HG03342 (cell line): ENCODE data around the gene FSD2.

ENCODE experiments used
- ATAC-seq: cut with Tn5 transposase; IDR thresholded peaks from one replicate; pipeline ENCODE4 v1.9.1; 2021; ENCODE audit warnings: mild to moderate bottlenecking, moderate library complexity; ENCODE audit not compliant: unreplicated experiment

FSD2 gene, protein sequence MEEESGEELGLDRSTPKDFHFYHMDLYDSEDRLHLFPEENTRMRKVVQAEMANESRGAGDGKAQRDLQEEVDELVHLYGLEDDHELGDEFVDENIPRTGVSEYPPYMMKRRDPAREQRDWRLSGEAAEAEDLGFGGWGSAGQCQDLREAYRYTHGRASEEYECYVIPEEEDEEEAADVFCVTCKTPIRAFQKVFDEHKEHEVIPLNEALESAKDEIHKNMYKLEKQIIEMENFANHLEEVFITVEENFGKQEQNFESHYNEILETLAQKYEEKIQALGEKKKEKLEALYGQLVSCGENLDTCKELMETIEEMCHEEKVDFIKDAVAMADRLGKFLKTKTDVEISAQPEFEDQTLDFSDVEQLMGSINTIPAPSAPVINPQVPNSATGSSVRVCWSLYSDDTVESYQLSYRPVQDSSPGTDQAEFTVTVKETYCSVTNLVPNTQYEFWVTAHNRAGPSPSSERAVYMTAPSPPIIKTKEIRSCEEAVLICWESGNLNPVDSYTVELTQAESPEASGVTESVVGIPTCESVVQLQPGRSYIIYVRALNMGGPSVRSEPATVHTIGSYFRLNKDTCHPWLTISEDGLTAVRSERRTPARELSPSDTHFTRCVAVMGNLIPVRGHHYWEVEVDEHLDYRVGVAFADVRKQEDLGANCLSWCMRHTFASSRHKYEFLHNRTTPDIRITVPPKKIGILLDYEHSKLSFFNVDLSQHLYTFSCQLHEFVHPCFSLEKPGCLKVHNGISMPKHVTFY

DNA sequence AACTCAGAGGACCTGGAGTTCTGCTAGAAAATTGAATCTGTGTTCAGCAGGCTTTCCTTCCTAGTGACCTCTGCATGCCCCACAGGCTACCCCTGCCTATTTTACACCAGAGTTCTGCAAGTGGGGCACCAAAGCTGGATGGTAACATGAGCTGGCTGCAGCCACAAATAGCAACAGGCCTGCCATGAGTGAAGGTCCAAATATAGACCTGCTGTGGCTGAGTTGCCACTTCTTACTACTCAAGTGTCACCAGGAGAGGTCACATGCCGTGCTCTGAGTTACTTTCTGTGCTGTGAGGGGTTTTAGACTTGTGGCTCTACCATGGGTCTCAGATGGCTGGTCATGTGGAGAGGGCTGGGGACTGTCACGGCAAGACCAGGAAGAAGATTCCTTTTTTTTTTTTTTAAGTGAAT, at the start of gene FSD2:
TSS of gene FSD2 (minus strand) at position 76 of the 413 bp plus-strand sequence. CDS start 18,679 bp downstream, outside the sequence.
- ATAC-seq, result peak; percentile 54

DNA sequence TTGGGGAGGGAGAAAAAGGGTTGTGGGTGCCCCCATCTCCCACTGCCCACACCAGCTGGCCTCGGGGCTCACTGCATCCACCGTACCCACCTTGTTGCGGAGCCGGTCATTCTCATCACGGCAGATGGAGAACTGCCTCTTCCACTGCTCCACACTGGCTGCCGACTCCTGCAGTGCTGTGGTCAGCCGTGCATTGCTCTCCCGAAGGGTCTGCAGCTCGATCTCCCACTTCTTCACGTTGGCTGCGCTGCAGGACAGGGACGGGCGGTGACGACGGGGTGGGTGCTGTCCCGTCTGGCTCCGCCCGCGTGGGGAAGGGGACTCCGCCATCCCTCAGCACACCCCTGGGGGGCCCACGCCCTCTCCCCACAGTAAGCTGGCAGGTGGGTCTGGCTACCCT, 48.7 kb upstream of the FSD2 start:
- ATAC-seq, result no peak

DNA sequence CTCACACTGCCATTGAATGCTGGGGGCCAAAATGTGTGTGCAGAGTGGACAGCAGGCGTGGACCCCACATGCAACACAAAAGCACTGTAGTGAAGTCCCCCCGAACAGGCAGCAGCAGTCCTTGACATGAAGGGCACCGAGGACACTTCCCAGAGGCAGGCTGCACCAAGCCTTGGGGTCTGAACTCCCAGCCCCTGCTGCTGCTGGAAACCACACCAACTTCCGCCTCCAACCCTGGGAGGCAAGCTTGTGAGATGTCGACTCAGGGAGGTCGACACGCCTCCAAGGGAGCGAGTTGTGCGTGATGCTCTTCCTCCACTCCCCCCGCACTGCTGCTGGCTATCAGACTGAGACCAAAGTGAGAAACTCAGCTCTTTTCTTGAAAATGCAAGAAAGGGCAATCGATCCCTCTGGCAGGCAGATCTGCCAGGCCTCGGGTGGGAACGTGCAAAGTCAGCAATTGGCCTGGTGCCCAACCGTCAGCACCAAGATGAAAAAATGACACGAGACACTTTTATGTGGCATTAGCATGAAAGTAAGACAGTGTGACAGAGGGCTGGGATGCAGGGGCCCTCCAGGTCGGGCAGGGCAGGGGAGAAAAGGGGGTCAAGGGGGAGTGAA, 47.2 kb upstream of the FSD2 start:
- ATAC-seq, result no peak

DNA sequence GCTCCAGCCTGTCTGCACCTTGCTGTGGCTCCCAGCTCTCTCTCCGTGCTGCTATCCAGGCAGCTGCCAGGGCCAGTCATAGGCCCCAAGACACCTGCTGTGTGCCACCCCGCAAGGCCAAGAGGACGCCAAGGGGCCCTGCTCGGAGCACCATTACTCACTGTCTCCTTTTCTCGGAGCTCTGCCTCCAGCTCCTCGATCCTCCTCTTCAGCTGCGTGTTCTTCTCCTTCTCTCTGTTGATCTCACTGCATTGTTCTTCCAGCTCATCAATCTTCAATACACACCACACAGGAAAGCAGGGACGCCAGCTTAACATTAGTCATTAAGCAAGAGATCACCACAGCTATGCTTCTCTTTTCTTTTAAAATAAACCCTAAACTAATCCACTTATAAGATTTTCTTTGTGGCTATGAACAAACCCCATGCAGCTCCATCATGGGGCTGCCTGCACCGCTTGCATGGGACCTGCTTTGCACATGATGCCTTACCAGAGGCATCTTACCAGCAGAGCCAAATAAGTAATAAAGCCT, 46.2 kb upstream of the FSD2 start:
- ATAC-seq, result no peak

DNA sequence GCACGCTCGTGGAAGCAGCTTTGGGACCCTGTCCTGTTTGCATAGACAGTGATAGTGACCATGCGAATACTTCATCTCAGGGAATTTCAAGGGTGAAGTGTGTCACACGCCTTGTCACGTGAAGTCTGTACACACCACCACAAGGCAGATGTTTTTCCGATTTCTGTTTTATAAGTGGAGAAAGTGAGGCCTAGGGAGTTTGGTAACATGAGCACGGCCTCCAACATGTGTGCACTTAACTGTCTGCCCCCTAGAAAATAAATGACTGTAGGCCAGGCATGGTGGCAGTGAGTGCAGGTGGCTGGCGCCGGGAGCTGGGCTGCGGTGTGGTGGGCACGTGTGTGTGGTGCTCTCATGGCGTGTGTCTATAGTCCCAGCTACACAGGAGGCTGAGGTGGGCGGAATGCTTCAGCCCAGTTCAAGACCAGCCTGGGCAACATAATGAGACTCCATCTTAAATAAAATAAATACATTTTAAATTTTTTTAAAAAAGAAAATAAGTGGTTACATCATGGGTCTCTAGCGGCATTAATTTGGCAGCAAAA, 45.5 kb upstream of the FSD2 start:
- no peak for ATAC-seq

DNA sequence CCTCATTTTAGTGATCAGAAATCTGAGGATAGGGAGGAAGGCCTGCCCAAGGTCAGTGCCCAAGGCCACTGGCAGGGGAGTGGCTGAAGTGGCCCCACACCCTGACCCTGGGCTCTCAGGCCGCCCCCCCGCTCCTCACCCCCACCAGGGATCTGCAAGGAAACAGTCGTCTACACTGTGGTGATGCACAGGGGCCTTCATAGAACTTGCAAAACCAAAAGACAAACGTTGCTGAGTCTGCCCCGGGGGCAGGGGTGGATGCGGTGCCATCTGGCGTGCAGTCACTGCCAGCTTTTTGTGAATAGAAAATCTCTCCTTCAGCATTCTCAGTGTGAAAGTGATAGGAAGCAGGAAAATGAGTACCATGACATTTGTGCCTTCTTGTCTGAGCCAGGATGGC, 44.9 kb upstream of the FSD2 start:
- no peak for ATAC-seq

DNA sequence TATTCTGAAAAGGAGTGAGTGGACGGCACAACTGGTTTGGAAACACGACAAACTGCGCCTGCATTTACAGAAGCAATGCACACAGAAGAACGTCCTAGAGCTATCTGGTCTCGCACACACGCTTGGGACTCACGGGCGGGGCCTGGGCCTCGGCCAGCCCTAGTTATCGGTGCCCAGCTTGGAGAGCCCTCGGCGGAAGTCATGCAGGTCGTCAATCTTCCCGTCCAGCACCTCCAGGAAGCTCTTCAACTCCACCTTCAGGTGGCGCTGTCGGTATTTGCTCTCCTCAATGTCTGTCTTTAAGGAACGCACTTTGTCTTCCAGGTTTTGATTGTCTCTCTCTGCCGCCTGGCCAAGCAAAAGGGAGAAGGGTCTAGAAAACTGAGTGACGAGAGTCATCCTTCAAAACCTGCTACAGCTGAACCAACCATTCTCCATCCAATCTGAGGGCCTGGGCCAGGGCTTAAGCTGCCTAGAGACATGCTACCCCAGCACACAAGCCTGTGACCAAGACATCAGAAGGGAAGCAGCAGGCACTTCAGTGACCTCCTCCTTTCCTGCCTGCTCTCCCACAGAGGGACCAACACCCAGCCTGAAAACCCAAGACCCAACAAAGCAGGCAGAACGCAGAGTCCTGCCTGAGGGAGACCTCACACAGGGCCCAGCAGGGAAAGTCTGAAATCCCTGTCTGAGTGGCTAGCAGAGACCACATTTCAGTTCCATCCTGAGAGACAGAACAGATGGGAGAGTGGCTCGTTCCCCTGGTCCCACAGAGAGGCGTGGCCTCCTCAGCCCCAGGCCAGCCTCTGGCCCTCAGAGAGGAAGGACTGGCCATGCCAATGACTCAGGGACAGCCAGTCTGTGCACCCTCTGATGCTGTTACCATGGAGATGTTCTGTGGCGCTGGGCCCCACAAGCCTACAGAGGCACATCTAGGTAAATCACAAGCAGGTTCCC, 44.0 kb upstream of the FSD2 start:
- no peak for ATAC-seq

DNA sequence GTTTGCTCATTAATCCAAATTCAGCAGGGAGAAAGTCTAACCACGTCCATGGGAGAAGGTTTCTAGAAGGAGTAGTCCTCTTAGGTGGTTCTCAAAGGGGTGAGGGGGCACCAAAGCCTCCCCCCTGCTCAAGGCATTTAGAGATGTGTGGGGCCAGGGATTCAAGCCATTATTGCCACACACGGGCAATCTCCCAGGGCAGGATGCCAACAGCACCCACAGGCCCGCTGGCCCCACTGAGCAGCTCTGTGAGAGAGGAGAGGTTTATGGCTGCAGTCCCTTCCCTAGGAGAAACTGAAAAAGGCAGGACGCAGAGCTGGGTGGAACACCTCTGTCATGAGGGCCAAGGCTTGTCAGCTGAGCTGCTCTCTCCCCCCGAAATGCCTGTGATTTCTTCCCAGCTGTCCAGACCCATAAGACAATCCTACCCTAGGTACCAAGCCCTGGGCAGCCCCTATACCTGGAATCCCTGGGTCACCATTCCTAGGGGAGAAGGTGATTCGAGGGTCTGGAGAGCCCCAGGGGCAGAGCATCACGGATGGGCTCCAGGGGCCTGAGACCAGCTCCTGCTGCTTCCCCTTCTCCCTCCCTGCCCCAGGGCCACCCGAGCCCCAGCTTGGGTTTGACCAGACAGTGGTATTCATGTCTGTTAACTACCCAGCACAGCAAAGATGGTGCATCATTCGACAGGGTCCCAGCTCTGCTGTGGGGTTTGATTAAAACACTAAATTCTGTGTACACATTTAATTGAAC, 42.5 kb upstream of the FSD2 start:
- ATAC-seq, result no peak

DNA sequence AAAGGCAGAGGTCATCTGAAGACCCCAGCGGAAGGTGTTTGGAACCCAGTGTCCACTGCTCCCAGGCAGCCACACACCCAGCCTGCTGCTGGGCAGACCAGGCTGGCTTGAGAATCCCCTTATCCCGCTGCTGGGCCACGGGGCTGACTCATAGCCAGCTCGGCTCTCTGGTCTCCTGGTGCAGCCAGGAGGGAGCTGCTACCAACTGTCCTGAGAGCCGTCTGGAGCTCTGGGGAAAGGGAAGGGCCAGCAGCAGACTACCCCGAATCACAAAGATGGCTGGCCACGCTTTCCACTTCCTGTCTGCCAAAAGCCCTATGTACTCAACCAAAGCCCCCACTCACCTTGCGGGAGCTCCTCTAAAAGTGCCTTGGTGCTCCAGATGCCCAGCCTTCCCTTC, 41.8 kb upstream of the FSD2 start:
- no peak for ATAC-seq

DNA sequence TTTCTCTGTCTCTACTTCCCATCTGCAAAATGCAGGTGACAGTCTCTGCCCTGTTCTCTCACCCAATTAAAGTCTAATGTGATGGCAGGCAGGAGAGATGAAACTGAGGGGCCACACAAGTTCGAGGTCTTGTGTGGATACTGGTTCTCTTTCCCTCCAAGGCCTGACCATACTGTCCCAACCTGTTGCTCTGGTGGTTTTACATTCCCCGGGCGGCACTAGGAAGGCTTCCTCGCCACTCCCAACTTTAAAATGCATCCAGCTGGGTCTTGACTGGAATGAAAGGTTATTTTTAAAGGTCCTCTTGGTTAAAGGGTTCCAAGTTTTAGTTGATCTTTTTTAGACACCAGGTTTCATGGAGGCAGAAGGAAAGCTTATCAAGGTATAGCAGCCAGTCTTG, 40.8 kb upstream of the FSD2 start:
- ATAC-seq, result no peak

DNA sequence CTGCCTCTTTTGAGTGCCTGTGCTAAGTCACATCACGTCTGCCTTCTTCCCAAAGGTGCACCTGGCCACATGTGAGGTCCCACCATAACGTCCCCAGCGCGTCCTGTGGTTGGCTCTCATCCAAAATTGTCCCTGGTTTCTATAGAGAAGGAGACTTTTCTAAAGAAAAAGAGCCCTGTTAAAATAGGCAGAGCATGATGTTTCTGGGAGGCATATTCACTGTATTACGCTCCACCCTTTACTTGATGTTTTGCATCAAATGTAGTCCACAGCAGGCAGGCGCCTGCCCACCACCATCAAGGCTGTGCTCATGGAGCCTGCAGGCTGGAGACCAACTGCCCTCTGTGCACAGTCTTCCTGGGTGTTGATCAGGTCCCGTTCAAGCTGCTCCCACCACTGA, 39.8 kb upstream of the FSD2 start:
- no peak for ATAC-seq

DNA sequence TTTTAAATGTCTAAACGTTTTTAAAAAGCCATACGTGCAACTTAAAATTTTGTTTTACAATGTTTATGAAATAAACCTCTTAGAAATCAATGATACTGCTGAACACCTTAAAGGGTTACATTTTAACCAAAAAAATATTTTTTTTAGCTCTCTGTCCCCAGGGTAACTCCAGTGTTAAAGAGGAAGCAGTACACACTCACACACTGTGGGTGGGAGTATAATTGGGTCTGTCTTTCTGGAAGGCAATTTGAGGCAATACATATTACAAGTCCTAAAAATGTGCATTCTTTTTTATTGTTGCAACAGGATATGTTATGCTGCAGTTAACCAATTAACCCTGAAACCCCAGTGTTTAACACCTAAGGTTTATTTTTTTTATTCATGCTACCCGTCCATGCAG, 37.7 kb upstream of the FSD2 start:
- ATAC-seq, result no peak

DNA sequence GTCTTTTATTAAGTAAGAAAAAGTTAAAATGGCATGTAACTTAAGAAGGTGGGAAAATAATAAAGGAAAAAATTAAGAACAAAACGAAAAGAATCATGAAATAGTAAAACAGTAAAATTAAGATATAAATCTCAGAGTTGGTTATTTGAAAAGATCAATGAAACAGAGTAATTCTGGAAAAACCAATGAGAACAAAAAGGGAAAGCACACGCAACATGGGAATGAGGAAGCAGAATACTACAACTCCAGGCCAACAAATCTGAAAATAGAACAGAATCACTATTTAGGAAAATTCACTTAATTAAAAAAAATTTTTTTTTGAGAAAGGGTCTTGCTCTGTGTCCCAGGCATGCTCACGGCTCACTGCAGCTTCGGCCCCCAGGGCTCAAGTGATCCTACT, 34.3 kb upstream of the FSD2 start:
- ATAC-seq, result no peak

DNA sequence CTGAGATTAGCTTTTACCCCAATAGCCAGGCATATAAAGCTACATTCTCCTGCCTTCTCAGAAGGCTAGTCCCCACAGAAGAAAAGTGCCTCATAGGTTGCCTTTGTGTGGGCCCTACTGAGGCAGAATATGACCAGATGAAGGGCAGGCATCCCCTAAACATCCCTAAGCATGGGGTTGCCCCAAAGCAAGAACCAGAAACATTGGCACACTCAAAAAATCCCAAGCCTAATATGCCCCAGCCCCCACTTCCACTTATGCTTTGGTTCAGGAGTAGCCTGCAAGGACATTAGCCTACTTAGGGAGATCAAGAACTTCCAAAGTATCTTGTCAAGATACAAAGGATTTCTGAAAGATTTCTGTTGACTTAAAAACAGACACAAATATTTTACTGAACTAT, 33.3 kb upstream of the FSD2 start:
- no peak for ATAC-seq

DNA sequence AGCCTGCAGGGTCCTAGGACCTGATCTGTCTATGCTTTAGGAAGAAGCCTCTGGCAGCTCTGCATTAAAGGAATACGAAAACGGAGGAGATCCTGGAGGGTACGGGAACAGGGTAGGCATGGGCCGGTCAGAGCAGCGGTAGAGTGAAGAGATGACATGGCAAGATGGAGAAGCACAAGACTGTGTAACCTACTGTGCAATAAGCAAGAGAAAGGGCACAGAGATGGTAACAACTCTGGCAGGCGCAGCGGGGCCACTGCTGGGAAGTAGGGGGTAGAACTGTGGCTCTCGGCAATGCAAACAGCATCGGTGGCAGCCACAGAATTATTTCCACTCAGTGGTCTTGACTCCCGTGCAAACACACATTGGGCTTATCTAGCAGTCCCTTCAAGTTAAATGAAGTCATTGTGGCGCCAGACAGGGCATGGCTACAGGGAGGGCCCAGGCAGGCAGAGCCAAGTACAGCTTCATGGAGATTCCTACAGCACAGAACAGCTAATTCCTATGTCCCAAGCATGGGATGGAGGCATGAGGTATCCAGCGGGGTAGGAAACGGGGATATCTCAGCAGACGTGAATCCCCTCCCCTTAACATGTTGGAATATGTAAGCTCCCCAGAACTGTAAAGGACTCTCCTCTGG, 32.3 kb upstream of the FSD2 start:
- ATAC-seq, result no peak

DNA sequence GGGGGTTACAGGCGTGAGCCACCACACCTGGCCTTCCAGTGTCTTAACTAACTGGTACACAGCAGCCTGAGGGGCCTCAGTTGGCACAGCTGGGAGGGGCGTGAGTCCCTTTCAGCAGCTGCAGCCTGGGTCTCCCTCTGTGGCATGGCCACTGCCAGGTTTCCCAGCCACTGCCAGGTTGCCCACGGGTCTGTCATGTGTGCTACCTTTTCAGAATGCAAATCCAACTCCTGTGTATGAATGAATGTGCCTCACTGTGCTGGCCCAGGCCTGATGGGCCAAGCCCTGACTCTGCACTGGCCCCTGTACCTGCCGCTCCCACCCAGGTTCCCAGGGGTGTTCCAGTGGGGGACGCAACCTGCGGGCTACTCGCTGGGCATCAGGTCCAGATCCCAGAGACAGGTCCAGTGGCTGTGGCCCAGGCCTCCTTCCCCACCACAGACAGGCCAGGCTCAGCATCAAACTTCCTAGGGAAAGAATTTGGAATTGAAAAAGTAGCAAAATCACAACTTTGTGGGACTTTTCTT, 29.6 kb upstream of the FSD2 start:
- ATAC-seq, result no peak

DNA sequence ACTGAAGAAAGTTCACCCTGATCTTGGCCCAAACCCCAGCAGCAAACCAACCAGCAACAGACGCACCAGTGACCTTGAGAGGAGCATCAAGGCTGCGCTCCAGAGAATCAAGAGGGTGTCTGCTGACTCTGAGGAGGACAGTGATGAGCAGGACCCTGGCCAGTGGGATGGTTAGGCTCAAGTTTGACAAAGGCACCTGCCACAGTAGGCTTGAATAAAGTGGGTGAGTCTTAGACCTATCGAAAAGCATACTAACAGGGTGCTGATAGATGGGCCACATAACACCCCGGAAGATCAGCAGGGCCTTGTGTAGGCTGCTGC, 27.5 kb upstream of the FSD2 start:
- ATAC-seq, result no peak

DNA sequence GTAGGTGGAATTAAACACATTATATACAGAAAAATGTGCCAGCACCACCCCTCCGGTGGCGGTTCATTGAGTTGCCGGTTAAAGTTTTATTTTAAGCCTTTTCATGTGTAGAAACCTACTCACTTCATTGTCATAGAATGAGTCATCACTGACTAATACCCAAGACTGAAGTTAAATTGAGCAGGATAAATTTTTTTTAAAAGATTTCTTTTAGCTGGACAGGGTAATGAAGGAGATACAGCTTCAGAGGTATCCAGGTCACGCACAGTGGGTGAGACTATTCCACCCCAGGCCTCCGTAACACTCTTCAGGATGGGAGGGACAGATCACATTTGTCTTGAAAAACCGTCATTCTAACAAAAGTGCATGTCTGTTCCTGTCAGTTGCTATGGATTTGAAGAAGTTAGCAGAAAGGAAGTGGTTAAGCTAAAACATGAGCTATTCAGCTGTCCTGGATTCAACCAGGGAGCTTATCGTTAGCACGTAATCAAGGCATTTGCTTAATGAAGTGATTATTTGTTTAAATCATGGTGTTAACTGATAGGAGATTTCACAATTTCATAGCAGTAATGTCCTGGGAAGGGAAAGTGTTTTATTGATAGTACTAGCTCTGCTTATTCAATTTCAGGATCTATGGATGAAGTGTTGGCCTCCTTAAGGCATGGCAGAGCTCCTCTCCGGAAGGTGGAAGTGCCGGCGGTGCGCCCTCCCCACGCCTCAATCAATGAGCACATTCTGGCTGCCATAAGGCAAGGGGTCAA, 26.9 kb upstream of the FSD2 start:
- peak; percentile 87 for ATAC-seq
